ENCODE data around the gene CBLL1. TPM values are rescaled to one million over a fixed set of nuclear protein-coding genes. Genes with fewer than 3 reads are reported as not detected.

CBLL1 gene
- polyA plus RNA-seq, 1 donor from 2014 or later = 10.2 TPM

DNA sequence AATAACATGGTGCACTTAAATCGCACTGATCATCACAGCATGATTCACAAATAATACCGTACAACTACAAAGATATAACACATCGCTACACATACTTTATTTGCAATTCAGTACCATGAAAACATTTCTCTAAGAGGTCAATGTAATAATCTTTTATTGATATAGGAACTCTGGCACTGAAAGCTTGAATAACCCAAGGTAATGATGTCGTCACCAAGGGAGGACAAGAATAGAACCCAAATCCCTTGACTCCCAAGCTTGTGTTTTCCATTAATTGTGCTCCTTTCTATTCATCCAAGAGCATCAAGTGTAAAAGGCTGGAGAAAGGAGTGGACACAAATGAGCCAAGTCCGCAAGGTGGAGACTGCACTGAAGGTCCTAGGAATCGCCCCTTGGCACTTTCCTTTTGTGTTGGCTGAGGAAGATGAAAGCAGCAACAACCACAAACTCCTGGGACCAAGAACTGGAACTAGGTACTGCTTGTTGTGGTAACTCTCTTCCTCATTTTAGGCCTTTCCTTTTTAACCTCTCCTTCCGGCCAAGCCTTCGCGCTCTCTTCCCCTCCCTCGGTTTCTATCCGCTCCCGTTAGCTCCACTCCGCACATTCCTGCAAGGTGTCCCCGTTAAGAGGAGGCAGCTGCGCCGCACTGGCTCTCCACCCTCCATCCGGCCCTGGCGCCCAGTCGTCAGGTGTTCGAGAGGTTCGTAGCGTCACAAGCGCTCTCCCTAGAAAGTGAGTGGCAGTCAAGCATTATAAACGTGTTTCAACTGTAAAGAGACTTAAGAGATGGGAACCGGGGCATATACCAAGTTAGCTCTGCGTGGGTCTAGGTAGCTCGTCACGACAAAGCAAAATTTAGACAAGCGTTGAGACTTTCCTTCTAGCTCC lies 1.0 kb upstream of the CBLL1 start:
- no peaks in the 10 kb centered on the region for H3K36me3 ChIP-seq (ENCODE audit: insufficient read depth, low read length)
- no peaks in the 10 kb centered on the region for H3K27me3 ChIP-seq (ENCODE audit: insufficient read depth, low read depth, low read length)
- H3F3A ChIP-seq (ENCODE audit: insufficient read depth, low read length, poor library complexity, severe bottlenecking) = no peaks in the 10 kb centered on the region
- H3K9me3 ChIP-seq (ENCODE audit: low read length) = no peaks in the 10 kb centered on the region
- H3K9ac ChIP-seq (ENCODE audit: low read length) = peak overlapping the region; percentile 89
- H3K27ac ChIP-seq (ENCODE audit: low read length) = peak overlapping the region; percentile 88
- TF ChIP-seq MXI1 (conservative IDR thresholded peaks at IDR 0.05; ENCODE audit: poor library complexity, severe bottlenecking) = no peak
- no peaks in the 10 kb centered on the region for H4K20me1 ChIP-seq (ENCODE audit: insufficient read depth)
- peak overlapping the region; percentile 82 for H3K4me2 ChIP-seq (ENCODE audit: low read length)
- peak overlapping the region; percentile 84 for H3K4me3 ChIP-seq (ENCODE audit: low read length)
- no peaks in the 10 kb centered on the region for H3K9me2 ChIP-seq (ENCODE audit: insufficient read depth, low read length)
- H3K79me2 ChIP-seq (replicated peaks; ENCODE audit: insufficient read depth, low read length) = peaks cover 37% of the 10 kb centered on the region
- H2AFZ ChIP-seq (ENCODE audit: low read depth, low read length) = peak overlapping the region; percentile 92

DNA sequence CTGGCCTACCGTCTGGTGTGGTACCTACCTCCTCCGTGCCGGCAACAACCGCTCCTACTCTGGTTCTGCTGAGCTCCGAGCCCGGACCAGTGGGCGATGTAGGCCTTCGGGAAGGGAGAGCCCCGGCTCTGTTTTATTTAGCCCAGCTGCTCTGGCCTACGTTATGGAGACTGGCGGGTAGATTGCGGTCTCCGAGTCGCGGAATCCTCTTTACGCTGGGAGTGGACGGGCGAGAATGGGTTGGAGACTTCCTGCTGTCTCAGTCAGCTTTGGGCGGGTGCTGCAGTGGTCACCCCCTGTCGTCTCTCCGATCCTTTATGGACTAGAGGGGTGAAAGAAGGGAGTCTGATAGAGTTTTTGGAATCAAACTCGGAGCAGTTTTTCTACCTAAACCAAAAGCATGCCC lies 406 bp downstream of the CBLL1 start:
- peak overlapping the region; percentile 90 for H3K4me2 ChIP-seq (ENCODE audit: low read length)
- no peaks in the 10 kb centered on the region for H4K20me1 ChIP-seq (ENCODE audit: insufficient read depth)
- H3K36me3 ChIP-seq (ENCODE audit: insufficient read depth, low read length) = no peaks in the 10 kb centered on the region
- H3K27ac ChIP-seq (ENCODE audit: low read length) = peak overlapping the region; percentile 88
- peaks cover 45% of the 10 kb centered on the region for H3K79me2 ChIP-seq (replicated peaks; ENCODE audit: insufficient read depth, low read length)
- H3K9ac ChIP-seq (ENCODE audit: low read length) = peak overlapping the region; percentile 89
- H3K9me3 ChIP-seq (ENCODE audit: low read length) = no peaks in the 10 kb centered on the region
- no peaks in the 10 kb centered on the region for H3K9me2 ChIP-seq (ENCODE audit: insufficient read depth, low read length)
- TF ChIP-seq, protein P1, sequence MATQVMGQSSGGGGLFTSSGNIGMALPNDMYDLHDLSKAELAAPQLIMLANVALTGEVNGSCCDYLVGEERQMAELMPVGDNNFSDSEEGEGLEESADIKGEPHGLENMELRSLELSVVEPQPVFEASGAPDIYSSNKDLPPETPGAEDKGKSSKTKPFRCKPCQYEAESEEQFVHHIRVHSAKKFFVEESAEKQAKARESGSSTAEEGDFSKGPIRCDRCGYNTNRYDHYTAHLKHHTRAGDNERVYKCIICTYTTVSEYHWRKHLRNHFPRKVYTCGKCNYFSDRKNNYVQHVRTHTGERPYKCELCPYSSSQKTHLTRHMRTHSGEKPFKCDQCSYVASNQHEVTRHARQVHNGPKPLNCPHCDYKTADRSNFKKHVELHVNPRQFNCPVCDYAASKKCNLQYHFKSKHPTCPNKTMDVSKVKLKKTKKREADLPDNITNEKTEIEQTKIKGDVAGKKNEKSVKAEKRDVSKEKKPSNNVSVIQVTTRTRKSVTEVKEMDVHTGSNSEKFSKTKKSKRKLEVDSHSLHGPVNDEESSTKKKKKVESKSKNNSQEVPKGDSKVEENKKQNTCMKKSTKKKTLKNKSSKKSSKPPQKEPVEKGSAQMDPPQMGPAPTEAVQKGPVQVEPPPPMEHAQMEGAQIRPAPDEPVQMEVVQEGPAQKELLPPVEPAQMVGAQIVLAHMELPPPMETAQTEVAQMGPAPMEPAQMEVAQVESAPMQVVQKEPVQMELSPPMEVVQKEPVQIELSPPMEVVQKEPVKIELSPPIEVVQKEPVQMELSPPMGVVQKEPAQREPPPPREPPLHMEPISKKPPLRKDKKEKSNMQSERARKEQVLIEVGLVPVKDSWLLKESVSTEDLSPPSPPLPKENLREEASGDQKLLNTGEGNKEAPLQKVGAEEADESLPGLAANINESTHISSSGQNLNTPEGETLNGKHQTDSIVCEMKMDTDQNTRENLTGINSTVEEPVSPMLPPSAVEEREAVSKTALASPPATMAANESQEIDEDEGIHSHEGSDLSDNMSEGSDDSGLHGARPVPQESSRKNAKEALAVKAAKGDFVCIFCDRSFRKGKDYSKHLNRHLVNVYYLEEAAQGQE (IDR thresholded peaks at IDR 0.05; ENCODE audit: borderline replicate concordance) = peak; percentile 50
- no peak for TF ChIP-seq SMC3 (conservative IDR thresholded peaks at IDR 0.05; ENCODE audit: poor library complexity)
- TF ChIP-seq EP300 (conservative IDR thresholded peaks at IDR 0.05; ENCODE audit: poor library complexity, severe bottlenecking) = no peak
- TF ChIP-seq MXI1 (conservative IDR thresholded peaks at IDR 0.05; ENCODE audit: poor library complexity, severe bottlenecking) = no peak
- H2AFZ ChIP-seq (ENCODE audit: low read depth, low read length) = peak overlapping the region; percentile 92
- no peaks in the 10 kb centered on the region for H3F3A ChIP-seq (ENCODE audit: insufficient read depth, low read length, poor library complexity, severe bottlenecking)
- peak overlapping the region; percentile 84 for H3K4me3 ChIP-seq (ENCODE audit: low read length)
- H3K27me3 ChIP-seq (ENCODE audit: insufficient read depth, low read depth, low read length) = no peaks in the 10 kb centered on the region

DNA sequence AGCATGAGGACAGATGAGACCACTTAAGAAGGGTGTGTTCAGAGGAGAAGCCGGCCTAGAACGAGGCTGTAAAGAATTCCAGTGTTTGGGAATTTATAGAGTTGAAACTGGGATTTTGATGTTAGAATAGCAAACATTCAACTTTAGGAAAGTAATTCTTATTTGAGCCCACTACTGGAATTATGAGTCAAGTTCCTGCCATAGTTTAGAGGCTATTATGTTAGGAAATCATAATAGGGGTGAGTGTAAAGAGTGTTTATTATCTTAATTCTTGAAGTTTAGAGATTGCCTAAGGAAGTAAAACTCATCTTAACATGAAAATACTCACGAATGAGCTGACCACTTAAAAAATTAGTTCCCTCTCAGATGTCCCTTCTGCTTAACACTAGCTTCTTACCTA lies 2.1 kb downstream of the CBLL1 start:
- Histone ChIP-seq H4K20me1 (ENCODE audit: insufficient read depth) (no peaks in the 10 kb centered on the region), H3K27me3 (ENCODE audit: insufficient read depth, low read depth, low read length) (no peaks in the 10 kb centered on the region), H3K9me2 (ENCODE audit: insufficient read depth, low read length) (no peaks in the 10 kb centered on the region), H3K27ac (ENCODE audit: low read length) (no peak overlapping the region), H2AFZ (ENCODE audit: low read depth, low read length) (no peak overlapping the region), H3K4me2 (ENCODE audit: low read length) (no peak overlapping the region), H3K36me3 (ENCODE audit: insufficient read depth, low read length) (no peaks in the 10 kb centered on the region), H3K9ac (ENCODE audit: low read length) (no peak overlapping the region), H3K79me2 (replicated peaks; ENCODE audit: insufficient read depth, low read length) (peaks cover 45% of the 10 kb centered on the region), H3K4me3 (ENCODE audit: low read length) (peak overlapping the region; percentile 84), H3K9me3 (ENCODE audit: low read length) (no peaks in the 10 kb centered on the region), H3F3A (ENCODE audit: insufficient read depth, low read length, poor library complexity, severe bottlenecking) (no peaks in the 10 kb centered on the region)
- TF ChIP-seq, protein P2, sequence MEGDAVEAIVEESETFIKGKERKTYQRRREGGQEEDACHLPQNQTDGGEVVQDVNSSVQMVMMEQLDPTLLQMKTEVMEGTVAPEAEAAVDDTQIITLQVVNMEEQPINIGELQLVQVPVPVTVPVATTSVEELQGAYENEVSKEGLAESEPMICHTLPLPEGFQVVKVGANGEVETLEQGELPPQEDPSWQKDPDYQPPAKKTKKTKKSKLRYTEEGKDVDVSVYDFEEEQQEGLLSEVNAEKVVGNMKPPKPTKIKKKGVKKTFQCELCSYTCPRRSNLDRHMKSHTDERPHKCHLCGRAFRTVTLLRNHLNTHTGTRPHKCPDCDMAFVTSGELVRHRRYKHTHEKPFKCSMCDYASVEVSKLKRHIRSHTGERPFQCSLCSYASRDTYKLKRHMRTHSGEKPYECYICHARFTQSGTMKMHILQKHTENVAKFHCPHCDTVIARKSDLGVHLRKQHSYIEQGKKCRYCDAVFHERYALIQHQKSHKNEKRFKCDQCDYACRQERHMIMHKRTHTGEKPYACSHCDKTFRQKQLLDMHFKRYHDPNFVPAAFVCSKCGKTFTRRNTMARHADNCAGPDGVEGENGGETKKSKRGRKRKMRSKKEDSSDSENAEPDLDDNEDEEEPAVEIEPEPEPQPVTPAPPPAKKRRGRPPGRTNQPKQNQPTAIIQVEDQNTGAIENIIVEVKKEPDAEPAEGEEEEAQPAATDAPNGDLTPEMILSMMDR (IDR thresholded peaks at IDR 0.05; ENCODE audit: poor library complexity, severe bottlenecking) = no peak
- no peak for TF ChIP-seq SMC3 (conservative IDR thresholded peaks at IDR 0.05; ENCODE audit: poor library complexity)
- TF ChIP-seq, protein P1 (IDR thresholded peaks at IDR 0.05; ENCODE audit: borderline replicate concordance) = no peak
- TF ChIP-seq EP300 (conservative IDR thresholded peaks at IDR 0.05; ENCODE audit: poor library complexity, severe bottlenecking) = no peak
- TF ChIP-seq EZH2 (IDR thresholded peaks at IDR 0.05; ENCODE audit: borderline replicate concordance, insufficient read depth, low read length, poor library complexity, severe bottlenecking) = no peak
- TF ChIP-seq POLR2AphosphoS5 (IDR thresholded peaks at IDR 0.05) = no peak
- no peak for TF ChIP-seq TAF1 (IDR thresholded peaks at IDR 0.05; ENCODE audit: low read depth)
- TF ChIP-seq MXI1 (conservative IDR thresholded peaks at IDR 0.05; ENCODE audit: poor library complexity, severe bottlenecking) = no peak
- no peak for TF ChIP-seq RAD21 (conservative IDR thresholded peaks at IDR 0.05)
